HCEC 1CT (cell line): ENCODE measurements around the gene RIPK4.

Source experiments
- DNase-seq: peaks from one replicate; pipeline ENCODE4 v3.0.0-alpha.2; 2017

The RIPK4 gene

DNA sequence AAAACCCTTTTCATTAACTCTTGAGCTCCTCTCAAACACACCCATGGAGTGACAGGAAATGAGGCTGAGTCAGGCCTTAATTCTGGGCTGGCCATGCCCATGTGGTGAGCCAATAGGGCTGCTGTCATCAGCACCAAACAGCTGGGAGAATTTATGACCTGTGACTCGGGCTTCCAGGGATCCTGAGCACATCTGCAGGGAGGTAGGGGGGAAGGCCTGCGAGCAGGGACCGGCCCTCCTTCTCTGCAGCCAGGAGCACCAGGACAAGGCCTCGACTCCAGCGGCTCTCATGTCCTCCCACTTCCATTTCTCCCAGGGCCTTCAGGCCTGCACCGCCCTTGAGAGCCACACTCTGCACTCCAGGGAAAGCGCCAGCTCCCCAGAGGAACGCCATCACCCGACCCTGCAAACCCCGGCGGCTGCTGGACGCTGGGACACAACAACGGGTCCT, 14.6 kb downstream of the RIPK4 start:
- DNase-seq = peak; percentile 56

DNA sequence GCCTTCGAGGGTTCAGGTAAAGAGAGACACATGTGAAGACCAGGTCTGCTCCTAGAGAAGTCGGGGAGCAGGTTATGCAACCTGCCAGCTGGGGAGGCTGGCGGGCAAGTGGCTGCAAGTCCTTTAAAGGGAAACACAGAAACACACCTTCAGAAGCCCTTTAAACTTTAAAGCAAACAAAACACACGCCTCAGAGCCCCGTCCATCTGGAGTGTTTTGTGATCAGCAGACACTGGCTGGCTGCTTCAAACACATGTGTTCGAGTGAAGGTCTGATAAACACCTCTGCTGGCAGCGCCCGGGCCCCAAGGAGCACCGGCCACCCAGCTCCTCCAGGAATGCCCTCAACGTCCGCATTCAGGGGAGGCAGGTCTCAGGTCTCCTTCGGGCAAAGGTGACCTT, 15.2 kb downstream of the RIPK4 start:
- DNase-seq = no peak

DNA sequence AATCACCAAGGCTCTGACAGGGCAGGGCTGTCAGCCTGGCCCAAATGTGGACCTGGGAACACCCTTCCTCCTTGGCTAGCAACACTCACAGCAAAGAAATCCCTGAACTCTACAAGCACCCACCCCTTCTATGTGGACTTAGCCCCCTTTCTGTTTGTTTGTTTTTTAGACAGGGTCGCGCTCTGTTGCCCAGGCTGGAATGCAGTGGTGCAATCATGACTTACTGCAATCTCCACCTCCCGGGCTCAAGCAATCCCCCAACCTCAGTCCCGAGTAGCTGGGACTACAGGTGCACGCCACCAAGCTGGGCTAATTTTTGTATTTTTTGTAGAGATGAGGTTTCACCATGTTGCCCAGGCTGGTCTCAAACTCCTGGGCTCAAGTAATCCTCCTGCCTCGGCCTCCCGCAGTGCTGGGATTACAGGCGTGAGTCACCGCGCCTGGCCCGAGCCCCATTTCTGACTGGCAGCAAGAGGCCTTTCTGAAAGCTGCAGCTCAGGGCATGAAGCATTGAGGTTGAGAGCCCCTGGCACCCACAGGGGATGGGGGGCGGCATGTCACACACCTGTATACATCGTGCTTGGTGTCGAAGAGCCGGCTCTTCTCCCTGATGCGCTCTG, 16.2 kb downstream of the RIPK4 start:
- no peak for DNase-seq

DNA sequence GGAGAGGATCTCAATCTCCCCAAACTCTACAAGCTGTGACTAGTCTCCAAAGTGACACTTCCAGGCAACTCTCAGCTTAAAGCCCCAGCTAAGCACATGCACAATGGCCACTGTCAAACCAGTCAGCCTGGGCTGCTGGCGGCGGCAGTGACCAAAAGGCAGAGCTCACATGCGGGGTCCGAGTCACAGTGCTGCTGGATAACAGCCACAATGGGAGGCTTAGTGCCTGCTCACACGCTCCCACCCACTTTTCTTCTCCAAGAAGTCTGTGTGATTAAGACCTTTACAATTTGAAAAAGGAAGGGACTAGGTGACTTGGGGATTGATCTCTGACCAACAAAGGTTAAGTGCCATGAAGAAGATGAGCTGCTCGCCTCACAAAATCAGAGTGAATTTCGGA, 16.8 kb downstream of the RIPK4 start:
- no peak for DNase-seq

DNA sequence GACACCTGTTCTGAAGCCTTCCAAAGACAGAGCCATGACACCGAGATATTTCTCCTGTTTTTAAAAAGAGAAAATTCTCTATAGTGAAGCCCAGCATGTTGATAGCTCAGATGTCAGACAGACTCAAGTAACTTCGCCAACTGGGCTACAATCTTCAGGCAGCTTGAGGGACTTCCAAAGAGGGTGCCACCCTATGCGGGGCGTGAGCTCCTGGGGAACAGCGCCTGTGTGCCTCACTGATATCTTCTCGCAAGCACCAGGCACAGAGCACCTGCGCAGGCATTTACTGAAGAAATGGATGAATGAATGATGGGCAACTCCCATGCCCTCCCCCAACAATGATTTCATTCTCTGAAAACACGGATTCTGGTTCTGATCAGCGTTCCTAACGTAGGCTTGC, 17.6 kb downstream of the RIPK4 start:
- no peak for DNase-seq

DNA sequence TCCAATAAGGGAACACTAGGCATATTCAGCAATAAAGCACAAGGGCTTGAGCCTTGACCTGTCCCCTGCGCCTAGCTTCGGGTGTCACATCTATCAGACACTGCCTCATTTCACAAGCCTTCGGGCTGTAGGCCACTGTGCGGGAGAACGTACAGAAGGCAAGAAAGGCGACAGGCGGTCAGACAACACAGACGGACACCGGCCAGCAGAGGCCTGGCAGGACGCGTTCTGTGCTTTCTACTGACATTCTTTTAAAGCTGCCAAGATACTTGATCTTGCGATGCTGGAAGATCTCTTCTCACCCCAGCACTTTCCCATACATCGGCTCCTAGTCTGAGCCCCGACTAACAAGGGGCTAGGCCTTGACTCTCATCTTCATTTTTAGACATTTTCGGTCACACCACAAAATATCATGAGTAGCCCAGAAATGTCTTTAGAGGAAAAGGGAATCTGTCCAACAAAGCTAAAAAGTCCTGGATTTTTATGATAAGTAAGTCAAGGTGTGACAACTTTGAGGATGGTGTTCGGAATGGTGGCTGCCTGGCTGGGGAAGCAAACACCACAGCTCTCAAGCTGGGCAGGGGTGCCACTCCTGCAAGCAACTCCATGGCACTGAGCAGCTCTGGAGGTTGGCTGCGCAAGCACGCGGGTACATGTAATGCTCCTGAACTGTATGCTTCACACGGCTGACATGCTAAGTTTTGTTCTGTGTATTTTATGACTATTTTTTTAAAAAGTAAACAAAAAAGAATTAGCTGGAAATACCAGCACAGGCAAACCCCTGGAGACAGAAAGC, 18.7 kb downstream of the RIPK4 start:
- DNase-seq = no peak

DNA sequence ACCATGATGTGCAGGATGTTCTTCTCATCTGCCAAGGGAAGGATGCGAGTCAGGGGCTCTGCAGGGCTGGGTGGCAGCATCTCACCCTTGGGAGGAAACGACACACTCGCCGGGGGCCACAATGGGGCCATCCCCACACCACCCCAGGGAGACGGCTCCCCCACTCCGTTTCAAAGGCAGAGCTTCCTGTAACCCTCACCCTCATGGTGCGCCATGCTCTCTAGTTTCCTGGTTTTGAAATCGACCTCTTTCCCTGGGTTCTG, 20.2 kb downstream of the RIPK4 start:
- no peak for DNase-seq

DNA sequence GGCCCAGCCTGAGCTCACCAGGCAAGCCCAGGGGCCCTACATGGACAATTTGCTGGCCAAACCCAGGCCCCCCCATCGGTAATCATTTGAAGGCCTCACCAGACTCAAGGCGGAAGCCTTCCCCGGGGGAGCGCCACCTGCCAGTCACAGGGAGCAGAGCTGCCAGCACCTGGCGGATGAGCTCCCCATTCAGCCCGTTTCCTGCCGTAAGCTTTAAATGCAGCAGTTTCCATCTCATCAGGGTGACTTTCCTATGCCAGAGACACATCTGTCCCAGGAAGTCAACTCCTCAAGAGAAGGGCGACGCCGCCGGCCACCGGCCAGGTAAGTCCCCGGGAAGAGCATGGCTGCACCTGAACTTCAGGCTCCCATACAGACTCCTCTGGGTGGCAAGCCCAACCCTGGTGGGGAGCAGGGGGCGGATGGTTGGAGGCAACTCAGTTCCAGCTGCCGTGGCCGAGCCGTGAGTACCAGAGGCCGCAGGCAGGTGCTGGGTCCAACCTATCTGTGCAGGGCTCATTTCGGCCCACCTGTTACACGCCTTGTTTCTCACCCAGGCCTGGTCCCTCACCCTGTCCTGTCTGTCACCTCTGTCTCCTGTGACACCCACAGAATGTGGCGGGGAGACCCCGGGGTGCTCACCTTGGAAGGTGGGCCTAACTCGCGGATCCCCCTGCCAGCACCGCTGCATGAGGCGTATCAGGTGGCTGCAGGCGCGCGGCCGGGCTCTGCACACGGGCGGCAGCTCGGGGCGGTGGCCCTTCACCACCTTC, 20.7 kb downstream of the RIPK4 start:
- no peak for DNase-seq

DNA sequence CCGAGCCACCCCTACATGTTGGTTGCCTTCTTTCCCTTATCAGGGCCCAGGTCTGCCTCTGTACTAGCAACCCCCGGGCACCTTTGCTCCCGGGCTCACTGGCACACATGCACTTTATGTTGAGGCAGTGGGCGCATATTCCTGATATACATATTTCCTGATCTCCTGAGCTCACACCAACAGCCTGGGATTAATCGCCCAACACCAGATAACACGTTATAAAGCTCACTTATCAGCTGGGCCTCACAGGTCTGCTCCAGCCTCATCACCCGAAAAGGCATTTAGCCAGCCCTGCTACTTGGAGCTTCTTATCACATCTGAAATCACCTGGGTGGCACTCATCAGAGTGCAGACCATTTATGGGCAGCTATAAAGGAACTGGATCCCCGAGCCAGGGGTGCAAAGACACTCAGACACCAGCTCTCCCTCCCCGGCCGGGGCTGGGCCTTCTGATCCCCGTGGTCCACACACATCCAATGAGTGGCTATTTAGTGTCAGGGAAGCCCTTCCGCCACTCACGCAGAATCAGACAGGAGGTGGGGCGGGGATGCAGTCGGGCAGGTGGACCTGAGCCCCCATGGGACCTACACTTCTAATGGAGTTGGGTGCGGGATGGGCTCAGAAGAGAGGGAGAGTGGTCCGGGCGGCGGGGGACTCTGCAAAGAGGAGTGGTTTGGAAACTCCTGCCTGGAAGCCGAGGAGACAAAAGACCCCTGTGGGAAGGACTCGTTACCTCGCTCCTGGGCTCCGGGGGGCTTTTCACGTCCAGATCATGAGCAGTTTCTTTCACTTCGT, 21.6 kb downstream of the RIPK4 start:
- DNase-seq = no peak

DNA sequence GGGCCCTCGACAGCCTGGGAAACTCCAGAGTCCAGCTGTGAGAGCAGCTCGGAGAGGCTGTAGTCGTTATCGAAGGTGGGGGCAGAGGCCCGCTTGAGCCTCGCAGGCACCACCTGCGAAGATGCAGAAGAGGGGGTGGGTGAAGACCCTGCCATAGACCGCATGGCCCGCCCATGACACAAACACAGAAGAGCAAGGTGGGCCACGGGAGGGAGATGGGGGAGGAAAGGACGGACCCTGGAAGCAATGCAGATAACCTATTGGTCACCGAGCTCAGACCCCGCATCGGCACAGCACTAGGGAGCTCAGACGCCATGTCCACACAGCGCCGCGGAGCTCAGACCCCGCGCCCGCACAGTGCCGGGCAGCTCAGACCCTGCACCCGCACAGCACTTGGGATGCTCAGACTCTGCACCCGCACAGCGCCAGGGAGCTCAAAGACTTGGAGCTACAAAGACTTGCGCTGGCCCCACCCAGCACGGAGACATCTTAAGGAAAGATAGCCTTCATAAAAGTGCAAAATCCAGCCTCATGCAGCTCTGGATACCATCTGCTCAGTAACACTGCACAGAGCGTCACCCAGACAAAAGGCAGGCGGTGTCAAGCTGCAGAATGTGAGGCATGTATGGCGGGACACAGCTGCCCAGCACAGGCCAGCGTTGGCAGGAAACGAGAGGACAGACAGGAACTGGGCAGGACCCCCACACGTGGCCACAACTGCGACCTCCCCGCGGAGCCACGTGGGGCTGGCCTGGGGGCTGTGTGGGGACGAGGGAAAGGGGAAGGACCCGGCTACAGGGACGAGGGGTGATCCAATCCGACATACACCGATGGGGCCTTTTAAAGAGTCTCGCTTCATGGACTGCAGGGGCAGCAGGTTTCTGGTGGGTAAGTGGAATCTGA, 22.6 kb downstream of the RIPK4 start:
- no peak for DNase-seq

DNA sequence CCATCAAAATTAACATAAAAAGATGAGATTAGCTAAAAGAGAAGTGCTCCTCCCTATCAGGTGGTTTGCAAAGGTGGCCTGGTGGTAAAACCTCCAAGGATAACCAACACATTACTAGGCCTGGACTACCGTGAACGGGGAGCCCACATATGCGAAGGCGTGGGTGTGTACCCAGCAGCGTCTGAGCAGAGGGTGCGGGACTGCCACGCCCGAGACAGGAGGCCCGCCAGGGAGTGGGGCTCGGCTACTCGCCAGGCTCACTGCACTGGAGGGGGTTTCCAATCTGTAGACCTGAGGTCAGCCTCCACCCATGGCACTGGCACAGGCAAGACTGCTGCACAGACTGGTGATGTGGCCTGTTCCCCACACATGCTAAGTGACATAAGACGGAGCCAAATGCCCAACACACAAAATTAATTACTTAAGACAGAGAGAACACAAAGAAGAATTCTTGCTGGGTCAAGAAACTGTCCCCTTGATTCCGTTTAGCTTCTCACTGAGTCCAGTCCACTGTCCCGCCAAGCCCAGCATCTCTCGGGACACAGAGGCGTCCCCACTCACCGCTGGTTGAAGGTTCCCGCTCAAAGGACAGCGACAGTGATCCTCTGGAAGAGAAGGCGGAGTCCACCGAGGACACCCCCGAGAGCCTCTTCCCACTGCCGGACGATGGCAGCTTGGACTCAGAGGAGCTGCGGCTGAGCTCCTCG, 23.4 kb downstream of the RIPK4 start:
- no peak for DNase-seq

DNA sequence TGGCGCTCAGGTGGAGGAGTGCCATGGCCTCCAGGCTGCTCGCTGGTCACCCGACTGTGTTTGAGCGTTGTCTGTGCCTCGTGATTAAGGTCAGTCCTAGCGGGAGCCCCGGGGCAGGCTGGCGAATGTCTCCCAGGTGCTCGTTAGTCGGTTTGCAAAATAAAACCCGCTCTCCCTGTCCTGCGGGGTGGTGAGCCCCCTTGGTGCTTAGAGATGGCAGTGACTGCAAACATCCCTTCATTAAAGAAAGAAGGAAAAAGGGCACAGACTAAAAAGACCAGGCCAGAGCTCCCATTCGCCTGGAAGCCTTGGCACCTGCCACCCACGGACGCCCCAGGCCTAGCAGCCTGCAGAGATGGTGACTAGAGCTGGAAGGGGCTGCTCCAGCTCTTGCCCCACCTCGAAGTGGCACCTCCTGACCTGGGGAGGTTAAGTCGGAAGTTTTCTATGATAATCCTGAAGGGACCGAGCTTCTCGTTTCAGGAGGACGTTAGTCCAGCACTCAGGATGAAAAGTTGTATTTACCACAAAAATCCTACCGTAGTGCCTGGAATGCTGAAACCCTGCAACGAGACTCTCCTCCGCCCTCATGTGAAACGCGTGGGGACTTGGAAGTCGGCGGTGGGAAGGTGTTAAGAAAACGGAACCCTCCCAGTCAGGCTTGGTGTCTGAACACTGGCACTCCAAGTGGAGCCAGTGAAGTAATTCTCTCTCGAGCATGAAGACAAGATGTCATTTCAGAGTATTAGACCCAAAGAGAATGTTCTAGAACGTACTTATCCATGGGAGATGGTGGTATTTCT, 24.6 kb downstream of the RIPK4 start:
- DNase-seq = no peak

DNA sequence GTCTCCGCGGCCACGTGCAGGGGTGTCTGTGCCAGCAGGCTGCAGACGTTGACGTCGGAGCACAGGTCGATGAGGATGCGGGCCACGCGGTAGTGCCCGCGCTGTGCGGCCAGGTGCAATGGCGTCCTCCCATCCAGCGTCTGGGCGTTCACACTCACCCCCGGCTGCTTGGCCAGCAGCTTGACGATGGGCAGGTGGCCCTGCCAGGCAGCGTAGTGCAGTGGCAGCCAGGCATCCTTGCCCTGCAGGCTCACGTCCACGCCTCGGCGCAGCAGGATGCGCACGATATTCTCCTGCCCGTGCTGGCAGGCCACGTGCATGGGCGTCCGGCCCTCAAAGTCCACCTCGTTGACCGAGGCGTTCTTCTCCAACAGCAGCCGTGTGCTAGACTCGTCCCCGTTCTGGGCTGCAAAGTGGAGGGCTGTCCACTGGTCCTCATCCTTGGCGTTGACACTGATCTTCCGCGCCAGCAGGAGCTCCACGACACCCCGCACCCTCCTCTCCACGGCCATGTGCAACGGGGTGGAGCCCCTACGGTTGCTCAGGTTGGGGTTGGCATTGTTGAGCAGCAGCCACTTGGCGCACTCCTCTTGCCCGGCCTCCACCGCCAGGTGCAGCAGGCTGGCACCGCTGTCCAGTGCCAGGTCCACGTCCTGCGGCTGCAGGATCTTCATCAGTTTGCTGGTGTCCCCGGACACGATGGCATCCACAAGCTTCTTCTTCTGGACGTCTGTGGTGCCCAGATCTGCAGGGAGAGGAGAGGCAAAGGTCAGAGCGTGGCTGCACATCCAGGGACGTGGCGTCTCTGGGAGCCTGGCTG, 25.4 kb downstream of the RIPK4 start:
- no peak for DNase-seq

DNA sequence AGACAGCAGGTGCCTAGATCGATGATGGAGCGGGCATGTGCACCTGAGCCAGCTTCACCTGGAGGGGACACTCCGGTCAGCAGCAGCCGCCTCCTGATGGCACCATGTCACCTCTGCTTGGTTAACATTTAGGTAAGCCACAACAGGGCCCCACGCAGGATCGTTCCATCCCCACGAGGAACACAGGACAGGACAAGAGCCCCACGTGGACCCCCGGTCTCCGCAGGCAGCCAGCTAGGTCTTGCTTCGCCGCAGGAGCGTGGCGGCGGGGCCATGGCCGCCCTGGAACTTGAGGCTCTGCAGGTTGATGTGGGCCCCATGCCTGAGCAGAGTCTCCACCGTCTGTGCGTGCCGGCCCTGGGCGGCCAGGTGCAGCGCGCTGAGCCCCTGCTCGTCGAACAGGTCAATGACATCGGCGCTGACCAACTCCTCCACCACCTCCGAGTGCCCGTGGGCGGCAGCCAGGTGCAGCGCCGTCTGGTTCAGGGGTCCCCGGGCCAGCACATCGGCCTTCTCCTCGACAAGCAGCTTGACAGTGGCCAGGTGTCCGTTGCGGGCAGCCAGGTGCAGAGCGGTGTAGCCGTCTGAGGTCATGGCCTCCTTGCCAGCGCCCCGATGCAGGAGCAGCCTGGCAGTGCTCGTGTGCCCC, 26.1 kb downstream of the RIPK4 start:
- DNase-seq = no peak

DNA sequence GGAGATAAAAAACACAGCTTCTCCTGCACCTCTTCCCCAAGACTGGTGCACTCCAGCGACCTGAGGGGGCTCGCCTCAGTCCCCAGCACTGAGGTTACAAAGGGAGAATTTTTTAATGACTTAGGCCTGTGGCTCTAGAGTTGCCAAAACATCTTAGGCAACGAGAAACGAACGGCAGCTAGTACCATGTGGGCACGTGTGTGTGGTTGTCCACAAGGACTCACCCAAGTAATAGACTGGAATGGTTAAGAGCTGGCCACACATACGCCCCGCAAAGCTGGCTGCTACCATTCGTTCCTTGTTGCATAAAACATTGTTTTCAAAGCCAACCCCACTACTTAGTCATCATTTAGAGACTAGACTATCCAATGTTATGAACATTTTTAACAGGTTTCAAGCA, 26.9 kb downstream of the RIPK4 start:
- DNase-seq = no peak

DNA sequence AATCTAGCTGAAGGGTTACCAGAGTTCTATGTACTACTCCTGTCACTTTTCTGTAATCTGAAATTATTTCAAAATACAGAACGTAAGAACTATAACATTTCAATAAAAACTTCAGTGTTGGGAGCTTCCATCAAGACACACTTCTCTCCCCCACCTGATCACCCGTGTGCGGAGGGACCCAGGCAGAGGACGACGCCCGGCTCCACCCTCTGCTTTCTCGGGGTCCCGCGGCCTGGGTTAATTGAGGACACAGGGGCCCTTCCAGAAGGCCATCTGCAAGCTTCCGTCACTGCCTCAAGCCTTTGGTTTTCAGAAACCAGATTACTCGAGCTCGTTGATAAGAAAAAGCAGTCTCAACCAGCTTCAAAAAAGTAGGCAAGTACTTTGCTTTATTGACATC, 27.8 kb downstream of the RIPK4 start:
- DNase-seq = no peak

DNA sequence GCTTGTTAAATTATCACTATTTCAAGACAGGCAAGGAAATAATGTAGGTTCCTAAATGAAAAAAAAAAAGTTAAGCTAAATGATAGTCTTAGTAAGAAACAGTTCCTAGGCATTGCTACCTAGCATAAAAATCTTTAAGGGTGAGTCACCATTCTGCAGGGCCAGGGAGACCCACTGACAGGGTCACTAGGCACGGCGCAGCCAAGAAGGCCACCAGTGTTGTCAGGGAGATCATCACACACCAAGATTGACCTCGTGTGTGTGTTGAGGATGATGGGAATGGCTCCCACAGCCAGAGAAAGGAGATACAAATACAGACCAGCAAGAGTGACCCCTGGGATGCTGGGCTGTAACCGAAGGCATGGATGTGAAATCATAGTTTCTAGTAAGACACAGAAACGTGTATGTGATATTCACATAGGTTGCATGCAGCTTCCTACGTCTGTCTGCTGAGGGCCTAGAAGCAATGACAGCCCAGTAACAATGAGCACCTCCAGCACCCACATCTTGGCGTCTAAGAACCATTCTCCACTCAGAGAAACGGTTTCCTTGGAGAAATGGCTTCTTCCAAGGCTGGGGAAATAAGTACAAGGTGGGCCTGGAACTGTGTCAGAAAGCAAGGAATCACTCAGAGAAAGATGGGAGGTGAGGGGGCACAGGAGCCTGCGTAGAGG, 29.1 kb downstream of the RIPK4 start:
- DNase-seq = no peak

DNA sequence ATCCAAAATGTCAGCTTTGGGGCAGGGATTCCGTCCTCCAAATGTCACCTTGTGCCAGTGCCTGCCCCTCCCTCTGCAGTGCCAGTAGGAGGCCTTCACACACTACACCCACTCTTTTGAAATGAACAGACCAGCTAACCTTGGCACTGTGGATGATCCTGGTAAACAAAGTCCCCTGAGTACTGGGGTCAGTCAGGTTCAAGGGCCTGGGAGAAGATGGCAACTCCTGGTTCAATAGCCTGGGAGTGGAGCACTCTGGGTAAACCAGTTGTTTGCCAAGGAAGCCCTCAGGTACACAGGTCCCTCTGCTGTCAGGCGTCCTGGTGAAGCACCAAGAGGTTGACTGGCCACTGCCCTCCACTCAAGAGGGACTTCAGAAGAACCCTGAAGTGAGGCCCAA, 30.4 kb downstream of the RIPK4 start:
- DNase-seq = no peak
